HG03066 (cell line): ENCODE results near the gene SAG.
"Not testable (repeated sequence)": the region's sequence is repeated elsewhere in the genome, so short reads cannot be mapped to it uniquely, and the experiment has no call there.

Experiments
- ATAC-seq: cut with Tn5 transposase; IDR thresholded peaks from one replicate; pipeline ENCODE4 v1.9.1; 2021; ENCODE audit warnings: low read depth; ENCODE audit not compliant: unreplicated experiment

Gene SAG

GRCh38 chr2:233374776-233375175 lies 67.2 kb downstream of the SAG start:
- ATAC-seq = not testable (repeated sequence)

- no peak for ATAC-seq
Observed at GRCh38 chr2:233375490-233376314, 68.1 kb downstream of the SAG start.

- ATAC-seq = no peak
Observed at GRCh38 chr2:233379034-233379433, 71.4 kb downstream of the SAG start.

GRCh38 chr2:233379441-233379840 lies 71.8 kb downstream of the SAG start:
- ATAC-seq = no peak

DNA sequence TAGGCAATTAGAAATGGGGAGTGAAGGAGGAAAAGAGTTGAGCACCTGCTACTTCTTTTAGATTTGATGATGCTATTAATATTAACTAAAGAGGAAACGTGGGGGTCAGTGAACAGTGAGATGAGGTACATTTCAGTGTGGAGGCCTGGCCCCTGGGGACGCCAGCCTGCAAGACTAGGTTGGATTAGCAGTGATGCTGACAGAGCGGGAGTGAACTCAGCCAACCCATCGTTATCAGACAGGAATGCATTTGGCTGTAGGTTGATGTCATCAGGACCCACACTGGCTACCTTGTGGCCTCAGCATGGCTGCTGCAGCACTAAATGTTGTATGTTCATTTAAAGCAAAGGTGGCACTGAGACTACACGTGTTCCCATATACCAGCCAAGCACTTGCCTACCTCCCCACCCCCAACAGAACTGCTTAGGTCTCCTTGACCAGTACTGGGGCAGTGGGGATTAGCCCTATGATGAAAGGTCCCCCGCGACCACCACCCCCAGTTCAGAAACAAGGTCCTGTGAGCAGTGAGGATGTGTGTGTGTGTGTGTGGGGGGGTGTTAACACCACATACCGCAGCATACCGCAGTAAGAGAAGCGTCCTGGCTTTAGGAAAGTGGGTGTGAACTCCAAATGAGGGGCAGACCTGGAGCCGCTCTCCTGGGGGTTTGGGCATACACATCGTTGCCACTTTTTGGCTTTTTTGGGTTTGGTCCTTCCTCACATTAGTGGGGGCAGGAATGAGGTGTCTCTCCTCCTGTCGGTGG lies 72.7 kb downstream of the SAG start:
- no peak for ATAC-seq

- no peak for ATAC-seq
Observed at GRCh38 chr2:233380995-233381637, 73.5 kb downstream of the SAG start.

DNA sequence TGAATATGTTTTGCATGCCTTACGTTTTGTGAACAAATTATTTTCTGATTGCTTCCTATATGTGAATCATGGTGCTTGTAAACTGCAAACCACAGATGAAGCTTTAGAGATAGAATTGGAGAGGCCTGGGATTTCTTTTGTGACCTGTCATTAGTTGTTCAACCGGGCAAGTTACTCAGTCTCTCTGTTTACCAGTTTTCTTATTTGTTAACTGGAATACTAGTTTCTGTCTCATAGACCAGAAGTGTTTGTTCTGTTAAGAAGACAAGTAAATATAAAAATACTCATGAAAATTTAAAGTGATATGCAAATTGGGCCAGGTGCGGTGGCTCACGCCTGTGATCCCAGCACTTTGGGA lies 74.0 kb downstream of the SAG start:
- ATAC-seq = no peak

DNA sequence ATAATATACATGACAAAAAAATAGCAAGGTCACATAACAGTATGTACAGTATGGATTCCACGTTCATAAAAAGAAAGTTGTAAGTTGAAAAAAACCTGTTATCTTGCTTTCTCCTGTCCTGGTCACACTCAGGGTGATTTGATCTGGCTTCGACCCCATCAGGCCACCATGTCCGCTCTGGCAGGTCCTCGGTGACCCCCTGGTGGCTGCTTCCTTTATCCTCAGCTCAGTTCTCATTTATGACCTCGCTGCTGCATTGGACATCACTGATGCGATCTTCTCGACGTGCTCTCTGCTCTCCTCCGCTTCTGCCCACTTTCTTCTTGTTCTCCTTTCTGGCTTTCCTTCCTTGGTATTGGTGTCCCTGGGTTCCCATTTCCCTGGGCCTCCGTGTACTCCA lies 76.4 kb downstream of the SAG start:
- no peak for ATAC-seq

- ATAC-seq = peak; percentile 13
Observed at GRCh38 chr2:233384811-233385488, 77.3 kb downstream of the SAG start.

- peak; percentile 65 for ATAC-seq
Observed at GRCh38 chr2:233385489-233386044, 78.0 kb downstream of the SAG start.

DNA sequence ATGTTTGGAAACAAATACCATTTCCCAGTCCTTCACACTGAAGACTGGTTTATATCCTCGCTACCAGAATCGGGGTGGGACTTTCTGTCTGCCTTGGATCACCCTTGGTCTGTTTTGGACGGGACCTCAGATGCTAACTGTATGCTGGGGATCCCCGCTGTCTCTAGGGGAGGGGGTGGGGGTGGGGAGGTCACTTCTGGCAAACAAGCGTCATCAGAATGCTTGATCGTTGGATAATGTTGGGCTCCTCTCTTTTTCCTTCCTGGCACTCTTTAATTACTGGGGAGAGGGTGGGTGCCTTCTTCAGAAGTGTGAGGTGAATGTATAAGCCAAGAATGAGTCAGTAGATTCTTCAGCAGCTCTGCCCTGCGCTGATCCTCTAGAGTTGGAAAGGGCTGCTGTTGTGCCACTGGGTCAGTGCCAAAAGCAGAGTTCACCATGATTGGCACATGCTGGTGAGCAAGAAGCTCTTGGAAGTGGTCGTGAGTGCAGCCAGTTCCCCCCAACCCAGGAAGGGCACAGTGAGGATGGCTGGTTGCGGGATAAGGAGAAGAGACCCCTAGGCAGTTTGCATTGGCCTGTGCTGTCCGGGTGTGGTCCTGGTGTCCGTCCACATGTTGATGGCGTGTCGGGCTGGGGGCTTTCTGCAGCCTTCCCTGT lies 78.9 kb downstream of the SAG start:
- no peak for ATAC-seq

DNA sequence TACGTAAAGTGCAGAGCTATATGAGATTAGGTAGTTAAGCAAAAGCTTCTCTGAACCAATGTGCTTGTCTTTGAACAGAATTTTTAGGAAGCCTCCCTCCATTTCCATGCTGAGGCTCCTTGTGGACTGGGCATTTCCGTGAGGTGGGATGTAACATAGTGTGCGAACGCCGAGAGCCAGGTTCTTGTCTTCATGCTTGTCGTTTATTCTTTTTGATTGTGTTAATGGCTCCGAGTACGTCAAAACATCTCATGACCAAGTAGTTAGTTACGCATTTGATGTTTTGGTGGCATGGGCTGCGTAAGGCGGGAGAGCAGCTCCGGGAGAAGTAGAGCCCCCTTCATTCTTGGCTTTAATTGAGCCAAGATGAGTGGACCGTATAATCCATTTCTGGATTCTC lies 79.6 kb downstream of the SAG start:
- no peak for ATAC-seq

- ATAC-seq = no peak
Observed at GRCh38 chr2:233387667-233388528, 80.3 kb downstream of the SAG start.

DNA sequence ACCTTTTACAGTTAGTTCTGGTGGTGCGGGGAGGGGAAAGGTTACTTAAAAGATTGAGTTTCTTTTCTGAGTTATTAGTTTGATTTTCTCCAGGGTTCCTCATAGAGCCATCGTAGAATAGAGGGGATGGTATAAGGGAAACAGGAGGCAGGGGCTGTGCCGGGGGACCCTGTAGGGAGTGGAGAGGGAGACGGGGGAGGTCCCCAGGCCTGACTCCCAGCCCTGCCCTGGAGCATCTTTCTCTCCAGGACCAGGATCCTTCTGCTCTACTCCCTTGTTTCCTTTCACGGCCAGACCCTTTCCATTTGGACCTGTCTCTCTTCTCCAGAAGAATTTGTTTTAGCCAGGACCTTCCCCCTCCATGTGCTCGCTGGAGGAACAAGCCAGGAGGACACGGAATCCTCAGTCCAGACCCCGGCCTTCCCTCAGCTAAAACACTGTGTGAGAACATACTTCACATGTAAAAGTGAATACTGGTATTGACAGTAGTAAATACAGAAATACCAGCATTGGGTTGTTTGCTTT lies 82.0 kb downstream of the SAG start:
- no peak for ATAC-seq

DNA sequence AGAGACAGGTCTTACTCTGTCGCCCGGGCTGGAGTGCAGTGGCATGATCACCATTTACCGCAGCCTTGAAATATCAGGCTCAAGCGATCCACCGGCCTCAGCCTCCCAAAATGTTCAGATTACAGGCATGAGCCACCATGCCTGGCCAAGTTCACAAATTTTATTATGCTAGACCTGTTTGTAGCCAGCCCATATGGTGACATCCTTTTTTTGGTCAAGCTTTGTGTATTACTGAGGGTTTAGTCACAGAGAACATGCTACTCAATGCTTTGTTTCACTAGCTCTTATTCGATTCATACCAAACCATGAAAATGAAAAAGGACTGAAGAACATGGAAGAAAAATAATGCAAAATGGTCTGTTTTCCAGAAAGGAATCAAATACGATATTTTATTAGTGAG lies 88.1 kb downstream of the SAG start:
- ATAC-seq = no peak
